Muscle of back (tissue), 13 donors: ENCODE results near the gene TMPRSS12. TPM values are rescaled to one million over a fixed set of nuclear protein-coding genes. Genes with fewer than 3 reads are reported as not detected.
"Not testable (repeated sequence)": the region's sequence is repeated elsewhere in the genome, so short reads cannot be mapped to it uniquely, and the experiment has no call there.

Experiments
- DNase-seq, 3 donors: peaks; one replicate each; pipeline versions ENCODE4 v3.0.0 to v3.0.0-alpha.2; 2013
- long read RNA-seq, 9 donors: transcript quantifications; one replicate each; lab custom pipeline, GENCODE V29; 2026
- polyA plus RNA-seq, 10 donors: library from polyadenylated mRNA; unstranded; fragments of 120-200 nt; gene quantifications; one replicate each; pipeline ENCODE4 v1.2.1, GENCODE V29; 2013; ENCODE audit not compliant: insufficient read length in 10 of 10

TMPRSS12 gene, protein sequence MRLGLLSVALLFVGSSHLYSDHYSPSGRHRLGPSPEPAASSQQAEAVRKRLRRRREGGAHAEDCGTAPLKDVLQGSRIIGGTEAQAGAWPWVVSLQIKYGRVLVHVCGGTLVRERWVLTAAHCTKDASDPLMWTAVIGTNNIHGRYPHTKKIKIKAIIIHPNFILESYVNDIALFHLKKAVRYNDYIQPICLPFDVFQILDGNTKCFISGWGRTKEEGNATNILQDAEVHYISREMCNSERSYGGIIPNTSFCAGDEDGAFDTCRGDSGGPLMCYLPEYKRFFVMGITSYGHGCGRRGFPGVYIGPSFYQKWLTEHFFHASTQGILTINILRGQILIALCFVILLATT
- polyA plus RNA-seq = under 1 TPM in 2 of 10 donors, not detected in 8; 0.09 to 0.27 TPM
- long read RNA-seq, donor 1 = 0 reads
- long read RNA-seq, donor 2 = 0 reads
- long read RNA-seq, donor 3 = 0 reads
- long read RNA-seq, donor 4 = 0 reads
- long read RNA-seq, donor 5 = 0 reads
- long read RNA-seq, donor 6 = 0 reads
- long read RNA-seq, donor 7 = 0 reads
- long read RNA-seq, donor 8 = 0 reads
- long read RNA-seq, donor 9 = 0 reads

DNA sequence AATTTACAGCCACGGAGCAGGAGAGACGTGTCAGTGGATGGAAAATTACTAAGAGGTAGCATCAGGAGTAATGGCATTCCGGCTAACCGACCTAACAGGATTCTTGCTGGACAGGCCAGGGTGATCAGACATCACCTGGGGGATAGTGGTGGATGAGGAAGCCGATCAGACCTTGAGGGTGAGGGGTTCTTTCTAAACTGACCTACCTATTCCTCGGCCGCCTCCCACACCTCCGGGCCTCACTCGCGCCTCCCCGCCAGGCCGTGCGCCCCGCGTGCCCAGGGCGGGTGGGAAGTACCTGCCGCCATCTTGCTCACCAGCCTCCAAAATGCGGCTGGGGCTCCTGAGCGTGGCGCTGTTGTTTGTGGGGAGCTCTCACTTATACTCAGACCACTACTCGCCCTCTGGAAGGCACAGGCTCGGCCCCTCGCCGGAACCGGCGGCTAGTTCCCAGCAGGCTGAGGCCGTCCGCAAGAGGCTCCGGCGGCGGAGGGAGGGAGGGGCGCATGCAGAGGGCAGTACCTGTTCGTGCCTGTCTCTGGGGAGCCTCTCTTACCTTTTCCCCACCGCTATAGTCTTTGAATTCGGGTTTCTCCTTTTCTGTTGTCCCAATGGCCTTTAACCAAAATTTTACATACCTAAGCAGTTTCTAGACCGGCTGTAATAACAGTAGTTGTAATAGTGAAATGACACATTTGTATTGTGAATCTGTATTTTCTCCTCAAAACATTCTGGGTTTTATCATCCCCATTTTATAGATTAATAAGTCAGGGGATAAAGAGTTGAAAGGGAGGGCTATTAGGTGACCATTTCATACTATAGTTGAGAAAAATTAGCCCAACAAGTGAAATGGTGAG, at the start of gene TMPRSS12:
TSS of gene TMPRSS12 (plus strand) at position 290 of the 857 bp plus-strand sequence. CDS start at position 329, 39 bp downstream.
- peak in 1 of 3 donors; percentile 32 for DNase-seq

DNA sequence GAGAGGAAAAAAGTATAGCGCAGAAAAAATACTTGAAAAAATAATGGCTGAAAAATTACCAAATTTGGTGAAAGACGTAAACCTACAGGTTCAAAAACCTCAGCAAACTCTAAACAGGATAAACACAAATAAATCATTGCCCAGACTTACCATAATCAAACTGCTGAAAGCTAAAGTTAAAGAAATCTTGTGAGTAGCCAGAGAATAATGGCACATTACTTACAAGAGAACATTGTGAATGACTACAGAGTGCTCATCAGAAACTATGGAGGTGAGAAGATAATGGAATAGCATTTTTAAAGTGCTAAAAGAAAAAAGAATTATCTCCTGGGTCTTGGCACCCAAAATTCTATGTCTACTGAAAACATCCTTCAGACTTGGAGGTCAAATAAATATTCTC, 42.8 kb upstream of the TMPRSS12 start:
- DNase-seq = no peak

DNA sequence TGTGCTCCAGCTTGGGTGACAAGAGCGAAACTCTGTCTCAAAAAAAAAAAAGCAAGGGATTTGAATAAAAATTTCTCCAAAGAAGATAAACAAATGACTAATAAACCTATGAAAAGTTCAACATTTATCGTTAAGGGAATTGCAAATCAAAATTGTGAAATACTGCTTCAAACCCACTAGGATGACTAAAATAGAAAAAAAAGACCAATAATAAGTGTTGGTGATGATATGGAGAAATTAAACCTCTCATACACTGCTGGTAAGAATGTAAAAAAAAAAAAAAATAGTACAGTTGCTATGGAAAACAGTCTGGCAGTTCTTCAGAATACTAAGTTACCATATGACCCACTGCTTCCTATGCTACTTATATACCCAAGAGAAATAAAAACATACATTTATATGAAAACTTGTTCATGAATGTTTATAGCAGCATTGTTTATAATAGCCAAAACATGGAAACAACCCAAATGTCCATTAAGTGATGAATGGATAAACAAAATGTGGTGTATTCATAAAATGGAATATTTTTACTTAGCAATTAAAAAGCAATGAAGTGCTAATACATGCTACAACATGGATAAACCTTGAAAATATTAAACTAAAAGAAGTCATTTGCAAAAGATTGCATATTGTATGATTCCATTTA, 39.4 kb upstream of the TMPRSS12 start:
- no peak for DNase-seq

DNA sequence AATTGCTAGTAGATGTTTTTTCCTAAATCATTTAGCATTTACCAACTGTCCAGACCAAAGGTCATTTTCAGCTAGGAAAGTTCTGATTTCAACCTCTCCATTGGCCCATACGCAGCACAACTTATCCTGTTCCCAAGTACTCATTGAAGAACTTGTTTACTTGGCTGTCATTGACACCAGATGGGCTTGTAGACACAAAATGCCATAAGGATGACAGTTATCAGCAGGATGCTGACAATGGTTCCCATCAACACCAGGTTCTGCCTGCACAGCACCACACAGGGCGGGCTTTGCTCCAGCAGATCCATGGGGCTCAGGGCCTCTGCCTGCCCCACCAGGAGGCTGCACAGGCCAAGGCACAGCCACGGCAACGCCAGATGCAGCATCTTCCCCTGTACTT, 36.5 kb upstream of the TMPRSS12 start:
- DNase-seq = no peak

GRCh38 chr12:50809131-50809530, 33.6 kb upstream of the TMPRSS12 start:
- not testable (repeated sequence) for DNase-seq

GRCh38 chr12:50814921-50815320, 27.8 kb upstream of the TMPRSS12 start:
- DNase-seq = not testable (repeated sequence)

GRCh38 chr12:50820177-50820576, 22.5 kb upstream of the TMPRSS12 start:
- no peak for DNase-seq

DNA sequence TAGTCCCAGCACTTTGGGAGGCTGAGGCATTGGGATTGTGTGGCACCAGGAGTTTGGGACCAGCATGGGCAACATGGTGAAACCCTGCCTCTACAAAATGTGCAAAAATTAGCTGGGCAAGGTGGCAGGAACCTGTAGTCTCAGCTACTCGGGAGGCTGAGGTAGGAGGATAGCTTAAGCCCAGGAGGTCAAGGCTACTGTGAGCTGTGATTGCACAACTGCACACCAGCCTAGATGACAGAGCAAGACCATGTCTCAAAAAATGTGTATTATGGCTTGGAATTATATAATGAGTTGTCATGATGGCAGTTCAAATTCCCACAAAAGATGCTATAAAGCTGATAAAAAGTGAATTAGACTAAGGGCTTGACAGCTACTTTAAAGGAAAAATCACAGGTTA, 20.6 kb upstream of the TMPRSS12 start:
- no peak for DNase-seq

- DNase-seq = not testable (repeated sequence)
Measured at GRCh38 chr12:50823724-50824123, 19.0 kb upstream of the TMPRSS12 start.

- DNase-seq = no peak
Measured at GRCh38 chr12:50824914-50825313, 17.8 kb upstream of the TMPRSS12 start.

GRCh38 chr12:50825372-50825838, 17.3 kb upstream of the TMPRSS12 start:
- peak; percentile 68 to 85 (median 70) for DNase-seq

DNA sequence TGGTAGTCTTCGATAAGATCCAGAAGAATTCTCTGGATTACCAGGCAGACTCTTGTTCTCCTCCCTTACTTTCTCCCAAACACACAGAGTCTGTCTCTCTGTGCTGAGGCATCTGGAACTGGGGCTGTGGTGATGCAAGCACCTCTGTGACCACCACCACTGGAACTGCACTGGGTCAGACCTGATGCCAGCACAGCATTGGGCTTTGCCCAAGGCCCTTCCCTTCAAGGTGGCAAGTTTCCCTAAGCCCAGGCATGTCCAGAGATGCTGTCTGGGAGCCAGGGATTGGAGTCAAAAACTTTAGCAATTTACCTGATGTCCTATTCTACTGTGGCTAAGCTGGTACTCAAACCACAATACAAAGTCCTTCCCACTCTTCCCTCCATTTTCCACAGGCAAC, 14.6 kb upstream of the TMPRSS12 start:
- DNase-seq = no peak

GRCh38 chr12:50828886-50829285, 13.8 kb upstream of the TMPRSS12 start:
- no peak for DNase-seq

GRCh38 chr12:50833801-50834200, 8.9 kb upstream of the TMPRSS12 start:
- DNase-seq = not testable (repeated sequence)

- DNase-seq = no peak
Measured at GRCh38 chr12:50839042-50839441, 3.7 kb upstream of the TMPRSS12 start.

GRCh38 chr12:50840809-50841487, 1.8 kb upstream of the TMPRSS12 start:
- DNase-seq = no peak

- DNase-seq = no peak
Measured at GRCh38 chr12:50841716-50842531, 802 bp upstream of the TMPRSS12 start.

- no peak for DNase-seq
Measured at GRCh38 chr12:50845021-50845647, 2.4 kb downstream of the TMPRSS12 start.

- DNase-seq = no peak
Measured at GRCh38 chr12:50848963-50849362, 6.2 kb downstream of the TMPRSS12 start.

- not testable (repeated sequence) for DNase-seq
Measured at GRCh38 chr12:50855218-50855617, 12.5 kb downstream of the TMPRSS12 start.
